ENCODE results near the gene RAB5B. TPM values are rescaled to one million over a fixed set of nuclear protein-coding genes. Genes with fewer than 3 reads are reported as not detected.

RAB5B gene
- total and polyA plus RNA-seq, 7 donors: 82.8 to 113 (median 101) TPM

DNA sequence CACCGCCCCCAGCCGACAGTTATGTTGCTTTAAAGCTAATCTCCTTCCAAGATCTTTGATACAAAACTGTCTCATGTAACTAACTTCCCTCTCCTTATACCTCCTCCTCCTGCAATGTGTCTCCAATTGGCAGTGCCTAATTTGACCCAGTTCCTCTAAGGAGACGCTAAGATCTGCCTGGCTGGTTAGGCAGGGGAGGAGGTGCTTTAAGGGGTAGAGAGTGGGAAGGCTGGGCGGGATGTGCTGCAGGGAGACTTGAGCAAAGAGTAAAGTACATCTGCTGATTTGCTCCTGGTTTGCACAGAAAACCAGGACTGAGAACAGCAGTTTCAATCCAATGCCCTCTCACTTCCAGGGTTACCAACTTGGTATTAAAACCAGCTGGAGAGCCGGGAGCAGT, 39.6 kb downstream of the RAB5B start:
- TF ChIP-seq POLR2A (IDR thresholded peaks at IDR 0.05) (no peak), POLR2AphosphoS5 (IDR thresholded peaks at IDR 0.05) (no peak), EP300 (IDR thresholded peaks at IDR 0.05) (no peak)
- TF ChIP-seq, protein P1, sequence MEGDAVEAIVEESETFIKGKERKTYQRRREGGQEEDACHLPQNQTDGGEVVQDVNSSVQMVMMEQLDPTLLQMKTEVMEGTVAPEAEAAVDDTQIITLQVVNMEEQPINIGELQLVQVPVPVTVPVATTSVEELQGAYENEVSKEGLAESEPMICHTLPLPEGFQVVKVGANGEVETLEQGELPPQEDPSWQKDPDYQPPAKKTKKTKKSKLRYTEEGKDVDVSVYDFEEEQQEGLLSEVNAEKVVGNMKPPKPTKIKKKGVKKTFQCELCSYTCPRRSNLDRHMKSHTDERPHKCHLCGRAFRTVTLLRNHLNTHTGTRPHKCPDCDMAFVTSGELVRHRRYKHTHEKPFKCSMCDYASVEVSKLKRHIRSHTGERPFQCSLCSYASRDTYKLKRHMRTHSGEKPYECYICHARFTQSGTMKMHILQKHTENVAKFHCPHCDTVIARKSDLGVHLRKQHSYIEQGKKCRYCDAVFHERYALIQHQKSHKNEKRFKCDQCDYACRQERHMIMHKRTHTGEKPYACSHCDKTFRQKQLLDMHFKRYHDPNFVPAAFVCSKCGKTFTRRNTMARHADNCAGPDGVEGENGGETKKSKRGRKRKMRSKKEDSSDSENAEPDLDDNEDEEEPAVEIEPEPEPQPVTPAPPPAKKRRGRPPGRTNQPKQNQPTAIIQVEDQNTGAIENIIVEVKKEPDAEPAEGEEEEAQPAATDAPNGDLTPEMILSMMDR (IDR thresholded peaks at IDR 0.05): no peak
- intact Hi-C loops (cut with DNase I): no loop called here
- no peak for DNase-seq
- Histone ChIP-seq H3K4me1 (peaks cover 0 to 3% (median under 1%) of the 10 kb centered on the region in 4 donors), H3K9me3 (no peaks in the 10 kb centered on the region), H3K36me3 (peaks cover 0 to 7% (median 0%) of the 10 kb centered on the region in 4 donors), H3K27me3 (no peaks in the 10 kb centered on the region), H3K4me3 (no peak overlapping the region), H3K27ac (no peak overlapping the region)
- 50 to 83% methylated on average over 5 of the region's 5 CpGs for WGBS, 2 donors

DNA sequence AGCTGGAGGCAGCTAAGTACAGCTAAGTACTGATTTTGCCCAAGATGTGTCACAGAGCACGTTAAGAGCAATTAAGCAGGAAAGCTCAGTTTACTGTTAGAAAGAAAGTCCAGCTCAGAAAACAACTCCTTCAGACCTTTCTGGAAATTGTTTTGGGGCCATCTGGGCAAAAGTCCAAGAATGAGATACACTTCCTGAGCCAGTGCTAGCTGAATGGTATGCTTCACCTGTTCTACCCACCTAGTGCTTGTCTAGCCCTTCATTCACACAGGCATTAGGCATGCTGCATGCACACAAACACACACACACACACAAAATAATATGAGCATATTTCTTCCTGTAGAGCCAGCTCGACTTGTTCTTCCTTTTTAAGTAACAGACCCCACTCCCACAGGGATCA, 40.3 kb downstream of the RAB5B start:
- intact Hi-C loops (cut with DNase I): no loop called here
- no peak for DNase-seq

DNA sequence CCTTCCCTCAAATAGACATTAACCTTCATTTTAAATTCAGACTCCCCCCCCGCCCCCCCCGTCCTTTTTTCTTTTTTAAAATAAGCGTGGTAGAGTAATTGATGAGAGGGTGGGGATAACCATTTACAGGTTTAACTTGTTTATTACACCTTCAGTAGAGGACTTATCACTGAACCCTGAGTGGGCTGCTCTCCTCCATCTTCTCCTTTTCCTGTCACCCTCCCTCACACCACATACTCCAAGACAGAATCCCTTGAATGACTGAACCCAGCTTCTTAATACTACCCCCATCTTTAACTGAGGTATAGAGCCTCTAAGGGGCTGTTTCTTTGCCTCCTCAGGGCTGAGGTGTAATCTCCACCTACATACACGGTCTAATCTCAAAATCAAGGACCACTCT, 43.3 kb downstream of the RAB5B start:
- H3K4me3 ChIP-seq: no peak overlapping the region
- H3K4me1 ChIP-seq: peaks cover 0 to 26% (median 24%) of the 10 kb centered on the region in 4 donors
- TF ChIP-seq POLR2AphosphoS5 (IDR thresholded peaks at IDR 0.05) (no peak), POLR2A (IDR thresholded peaks at IDR 0.05) (no peak), EP300 (IDR thresholded peaks at IDR 0.05) (no peak)
- TF ChIP-seq, protein P1 (IDR thresholded peaks at IDR 0.05): no peak
- no peak overlapping the region for H3K27ac ChIP-seq
- 79 to 93% methylated on average over 4 of the region's 4 CpGs for WGBS, 2 donors
- no peaks in the 10 kb centered on the region for H3K27me3 ChIP-seq
- peaks cover 0 to 14% (median 0%) of the 10 kb centered on the region in 4 donors for H3K36me3 ChIP-seq
- H3K9me3 ChIP-seq: no peaks in the 10 kb centered on the region
- no peak for DNase-seq
- intact Hi-C loops (cut with DNase I): no loop called here

More for the DNA sequence above, 40.3 kb downstream of the RAB5B start:
- 13 to 55% methylated on average over 2 of the region's 2 CpGs for WGBS, 2 donors
- no peaks in the 10 kb centered on the region for H3K9me3 ChIP-seq
- H3K4me1 ChIP-seq: no peaks in the 10 kb centered on the region
- TF ChIP-seq, protein P1 (IDR thresholded peaks at IDR 0.05): no peak
- TF ChIP-seq EP300 (IDR thresholded peaks at IDR 0.05): no peak
- no peak for TF ChIP-seq POLR2A (IDR thresholded peaks at IDR 0.05)
- no peak for TF ChIP-seq POLR2AphosphoS5 (IDR thresholded peaks at IDR 0.05)
- no peaks in the 10 kb centered on the region for H3K27me3 ChIP-seq
- H3K4me3 ChIP-seq: no peak overlapping the region
- H3K36me3 ChIP-seq: peaks cover 0 to 11% (median 0%) of the 10 kb centered on the region in 4 donors
- H3K27ac ChIP-seq: no peak overlapping the region

DNA sequence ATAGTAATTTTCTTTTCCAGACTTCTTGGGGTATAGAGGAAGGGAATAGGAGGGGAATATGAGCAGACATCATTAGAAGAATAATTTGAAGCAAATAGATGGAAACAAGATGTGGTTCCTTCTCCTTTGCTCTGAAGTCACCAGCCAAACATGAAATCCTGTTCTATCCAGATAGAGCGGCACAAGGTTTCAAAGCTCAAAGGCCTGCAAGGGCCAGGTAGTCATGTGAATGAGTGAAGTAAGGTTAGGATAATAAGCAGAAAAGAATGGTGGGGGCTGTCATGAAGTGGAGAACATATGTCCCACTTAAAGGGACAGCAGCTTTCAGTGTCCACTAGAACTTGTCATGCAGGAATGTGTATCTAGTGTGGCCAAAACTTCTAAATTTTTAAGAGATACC, 44.5 kb downstream of the RAB5B start:
- WGBS, 2 donors: 98 to 100% methylated on average over 1 of the region's 1 CpG
- TF ChIP-seq, protein P1 (IDR thresholded peaks at IDR 0.05): no peak
- TF ChIP-seq POLR2AphosphoS5 (IDR thresholded peaks at IDR 0.05) (no peak), EP300 (IDR thresholded peaks at IDR 0.05) (no peak), POLR2A (IDR thresholded peaks at IDR 0.05) (no peak)
- Histone ChIP-seq H3K27me3 (no peaks in the 10 kb centered on the region), H3K4me1 (peaks cover 0 to 28% (median 26%) of the 10 kb centered on the region in 4 donors), H3K27ac (no peak overlapping the region), H3K9me3 (no peaks in the 10 kb centered on the region), H3K36me3 (peaks cover 0 to 14% (median 0%) of the 10 kb centered on the region in 4 donors), H3K4me3 (no peak overlapping the region)
- intact Hi-C loops (cut with DNase I): no loop called here
- no peak for DNase-seq

Measured in sigmoid colon (tissue), 7 donors.